Measurements from ENCODE around the gene WDR36. TPM values are rescaled to one million over a fixed set of nuclear protein-coding genes. Genes with fewer than 3 reads are reported as not detected.
A peak's percentile ranks its signal among the peaks of the same experiment; 100 is the strongest.

WDR36 gene
- total RNA-seq, 2 experiments from 2014 or later: 79.7 to 80.7 TPM

- Mint-ChIP-seq H3K4me1 (peaks cover 35% of the 10 kb centered on the region), H3K9me3 (no peaks in the 10 kb centered on the region), H3K36me3 (peaks cover 2% of the 10 kb centered on the region), H3K27ac (peak overlapping the region; percentile 47), H3K4me3 (no peak overlapping the region), H3K27me3 (peaks cover 56% of the 10 kb centered on the region)
- DNase-seq: no peak
These were observed 16.6 kb upstream of the WDR36 start for GRCh38 chr5:111075520-111075919.

- Mint-ChIP-seq H3K4me3 (no peak overlapping the region), H3K9me3 (no peaks in the 10 kb centered on the region), H3K27ac (no peak overlapping the region), H3K36me3 (peaks cover 2% of the 10 kb centered on the region), H3K27me3 (peaks cover 52% of the 10 kb centered on the region), H3K4me1 (peaks cover 30% of the 10 kb centered on the region)
- no peak for DNase-seq
These were observed 16.1 kb upstream of the WDR36 start for GRCh38 chr5:111076091-111076490.

GRCh38 chr5:111077678-111078077 lies 14.5 kb upstream of the WDR36 start:
- peaks cover 22% of the 10 kb centered on the region for H3K4me1 Mint-ChIP-seq
- H3K4me3 Mint-ChIP-seq: no peak overlapping the region
- peaks cover 46% of the 10 kb centered on the region for H3K27me3 Mint-ChIP-seq
- no peak overlapping the region for H3K27ac Mint-ChIP-seq
- no peak for DNase-seq
- peaks cover 2% of the 10 kb centered on the region for H3K36me3 Mint-ChIP-seq
- H3K9me3 Mint-ChIP-seq: peaks cover 1% of the 10 kb centered on the region

- no peak for DNase-seq
- Mint-ChIP-seq H3K36me3 (no peaks in the 10 kb centered on the region), H3K27ac (no peak overlapping the region), H3K9me3 (peaks cover 2% of the 10 kb centered on the region), H3K27me3 (peaks cover 45% of the 10 kb centered on the region), H3K4me1 (peaks cover 8% of the 10 kb centered on the region), H3K4me3 (no peak overlapping the region)
These were observed 12.3 kb upstream of the WDR36 start for GRCh38 chr5:111079846-111080245.

- no peak for DNase-seq
- no peaks in the 10 kb centered on the region for H3K4me1 Mint-ChIP-seq
- H3K4me3 Mint-ChIP-seq: no peak overlapping the region
- H3K27ac Mint-ChIP-seq: no peak overlapping the region
- H3K9me3 Mint-ChIP-seq: peaks cover 2% of the 10 kb centered on the region
- H3K27me3 Mint-ChIP-seq: peaks cover 41% of the 10 kb centered on the region
- no peaks in the 10 kb centered on the region for H3K36me3 Mint-ChIP-seq
These were observed 8.8 kb upstream of the WDR36 start for GRCh38 chr5:111083323-111083722.

GRCh38 chr5:111095982-111096381 lies 3.8 kb downstream of the WDR36 start:
- H3K27ac Mint-ChIP-seq: no peak overlapping the region
- peaks cover 38% of the 10 kb centered on the region for H3K36me3 Mint-ChIP-seq
- H3K9me3 Mint-ChIP-seq: peaks cover 2% of the 10 kb centered on the region

GRCh38 chr5:111099058-111099778 lies 7.1 kb downstream of the WDR36 start:
- no peaks in the 10 kb centered on the region for H3K9me3 Mint-ChIP-seq
- peaks cover 33% of the 10 kb centered on the region for H3K4me1 Mint-ChIP-seq
- peaks cover 36% of the 10 kb centered on the region for H3K36me3 Mint-ChIP-seq
- no peak overlapping the region for H3K27ac Mint-ChIP-seq
- no peak overlapping the region for H3K4me3 Mint-ChIP-seq
- DNase-seq: no peak
- no peaks in the 10 kb centered on the region for H3K27me3 Mint-ChIP-seq

More at GRCh38 chr5:111095982-111096381, 3.8 kb downstream of the WDR36 start:
- Mint-ChIP-seq H3K27me3 (peaks cover 2% of the 10 kb centered on the region), H3K4me3 (no peak overlapping the region), H3K4me1 (peaks cover 40% of the 10 kb centered on the region)
- no peak for DNase-seq

GRCh38 chr5:111106320-111106948 lies 14.3 kb downstream of the WDR36 start:
- Mint-ChIP-seq H3K4me1 (peaks cover 10% of the 10 kb centered on the region), H3K9me3 (no peaks in the 10 kb centered on the region), H3K4me3 (no peak overlapping the region), H3K36me3 (peaks cover 34% of the 10 kb centered on the region), H3K27me3 (no peaks in the 10 kb centered on the region), H3K27ac (peak overlapping the region; percentile 44)
- no peak for DNase-seq

- Mint-ChIP-seq H3K9me3 (no peaks in the 10 kb centered on the region), H3K36me3 (peaks cover 33% of the 10 kb centered on the region), H3K27me3 (no peaks in the 10 kb centered on the region), H3K4me1 (peaks cover 13% of the 10 kb centered on the region), H3K4me3 (no peak overlapping the region), H3K27ac (no peak overlapping the region)
- DNase-seq: no peak
These were observed 15.2 kb downstream of the WDR36 start for GRCh38 chr5:111107371-111107770.

GRCh38 chr5:111111956-111112355 lies 19.8 kb downstream of the WDR36 start:
- Mint-ChIP-seq H3K27me3 (no peaks in the 10 kb centered on the region), H3K4me1 (peaks cover 18% of the 10 kb centered on the region), H3K4me3 (no peak overlapping the region), H3K9me3 (no peaks in the 10 kb centered on the region), H3K27ac (no peak overlapping the region), H3K36me3 (peaks cover 22% of the 10 kb centered on the region)
- DNase-seq: no peak

GRCh38 chr5:111113678-111114077 lies 21.5 kb downstream of the WDR36 start:
- peaks cover 16% of the 10 kb centered on the region for H3K36me3 Mint-ChIP-seq
- H3K9me3 Mint-ChIP-seq: no peaks in the 10 kb centered on the region
- no peaks in the 10 kb centered on the region for H3K27me3 Mint-ChIP-seq
- DNase-seq: no peak
- H3K4me3 Mint-ChIP-seq: no peak overlapping the region
- H3K4me1 Mint-ChIP-seq: peaks cover 27% of the 10 kb centered on the region
- H3K27ac Mint-ChIP-seq: peak overlapping the region; percentile 67

- H3K9me3 Mint-ChIP-seq: no peaks in the 10 kb centered on the region
- no peak overlapping the region for H3K27ac Mint-ChIP-seq
- peaks cover 35% of the 10 kb centered on the region for H3K4me1 Mint-ChIP-seq
- H3K36me3 Mint-ChIP-seq: peaks cover 22% of the 10 kb centered on the region
- no peak overlapping the region for H3K4me3 Mint-ChIP-seq
- H3K27me3 Mint-ChIP-seq: no peaks in the 10 kb centered on the region
- no peak for DNase-seq
These were observed 23.1 kb downstream of the WDR36 start for GRCh38 chr5:111115229-111115628.

- DNase-seq: no peak
- Mint-ChIP-seq H3K27ac (no peak overlapping the region), H3K9me3 (no peaks in the 10 kb centered on the region), H3K27me3 (no peaks in the 10 kb centered on the region), H3K36me3 (peaks cover 26% of the 10 kb centered on the region), H3K4me1 (peaks cover 39% of the 10 kb centered on the region), H3K4me3 (no peak overlapping the region)
These were observed 24.4 kb downstream of the WDR36 start for GRCh38 chr5:111116550-111116949.

GRCh38 chr5:111117136-111117535 lies 25.0 kb downstream of the WDR36 start:
- H3K36me3 Mint-ChIP-seq: peaks cover 30% of the 10 kb centered on the region
- no peaks in the 10 kb centered on the region for H3K9me3 Mint-ChIP-seq

GRCh38 chr5:111119221-111119620 lies 27.1 kb downstream of the WDR36 start:
- no peaks in the 10 kb centered on the region for H3K27me3 Mint-ChIP-seq
- H3K4me1 Mint-ChIP-seq: peaks cover 34% of the 10 kb centered on the region
- no peak overlapping the region for H3K4me3 Mint-ChIP-seq
- H3K27ac Mint-ChIP-seq: no peak overlapping the region
- DNase-seq: no peak
- no peaks in the 10 kb centered on the region for H3K9me3 Mint-ChIP-seq
- H3K36me3 Mint-ChIP-seq: peaks cover 26% of the 10 kb centered on the region

More at GRCh38 chr5:111117136-111117535, 25.0 kb downstream of the WDR36 start:
- Mint-ChIP-seq H3K4me3 (no peak overlapping the region), H3K4me1 (peaks cover 41% of the 10 kb centered on the region), H3K27ac (no peak overlapping the region), H3K27me3 (no peaks in the 10 kb centered on the region)
- DNase-seq: no peak

- peaks cover 29% of the 10 kb centered on the region for H3K36me3 Mint-ChIP-seq
- peaks cover 33% of the 10 kb centered on the region for H3K4me1 Mint-ChIP-seq
- no peak for DNase-seq
- no peak overlapping the region for H3K4me3 Mint-ChIP-seq
- H3K9me3 Mint-ChIP-seq: no peaks in the 10 kb centered on the region
- H3K27ac Mint-ChIP-seq: no peak overlapping the region
- H3K27me3 Mint-ChIP-seq: no peaks in the 10 kb centered on the region
These were observed 27.7 kb downstream of the WDR36 start for GRCh38 chr5:111119856-111120255.
